Keratinocyte (primary cell): ENCODE results near the gene UBXN6. TPM values are rescaled to one million over a fixed set of nuclear protein-coding genes. Genes with fewer than 3 reads are reported as not detected.

ENCODE experiments used
- DNase-seq: peaks from one replicate; pipeline ENCODE4 v3.0.0-alpha.2; 2011; ENCODE audit warnings: low read depth, missing footprints, low spot score
- FAIRE-seq: peaks from 2 replicates; lab custom pipeline; 2011; peaks lifted over from hg19 to GRCh38; lab: Jason Lieb, UNC
- H2AFZ ChIP-seq: 2 replicates; pipeline ENCODE4 v1.6.0; 2012; ENCODE audit warnings: low read length, control low read depth, inconsistent platforms; ENCODE audit not compliant: control insufficient read depth
- H3K27ac ChIP-seq: 2 replicates; pipeline ENCODE4 v1.5.1; 2011; ENCODE audit warnings: low read length; ENCODE audit not compliant: control insufficient read depth, insufficient read depth
- H3K27me3 ChIP-seq: 3 replicates; pipeline ENCODE4 v1.6.0; 2011; ENCODE audit warnings: low read length; ENCODE audit not compliant: control insufficient read depth, insufficient read depth; ENCODE audit errors: extremely low read depth
- H3K36me3 ChIP-seq, 2 experiments: 2 replicates in 1 of 2; 3 replicates in 1 of 2; pipeline ENCODE4 v1.5.1; 2011; ENCODE audit warnings: low read length in 2 of 2, mild to moderate bottlenecking in 1 of 2; ENCODE audit not compliant: control insufficient read depth in 2 of 2, insufficient read depth in 2 of 2; ENCODE audit errors: extremely low read depth in 1 of 2
- H3K4me1 ChIP-seq: 3 replicates; pipeline ENCODE4 v1.5.1; 2011; ENCODE audit warnings: low read length; ENCODE audit not compliant: control insufficient read depth, insufficient read depth; ENCODE audit errors: extremely low read depth
- H3K4me2 ChIP-seq: 3 replicates; pipeline ENCODE4 v1.6.0; 2011; ENCODE audit warnings: low read depth, low read length; ENCODE audit not compliant: control insufficient read depth, insufficient read depth; ENCODE audit errors: extremely low read depth
- H3K4me3 ChIP-seq, 3 experiments: fragments of 200-600 bp in 1 of 3; sonication (generic) in 1 of 3; 2 replicates in 2 of 3; 3 replicates in 1 of 3; pipeline ENCODE4 v1.5.1; 2011 to 2016; ENCODE audit warnings: low read length in 3 of 3, mild to moderate bottlenecking in 3 of 3, control low read depth in 2 of 3, inconsistent platforms in 1 of 3, low read depth in 1 of 3, mixed read lengths in 1 of 3, mixed run types in 1 of 3, moderate library complexity in 1 of 3; ENCODE audit not compliant: control insufficient read depth in 2 of 3, insufficient read depth in 2 of 3; ENCODE audit errors: extremely low read depth in 1 of 3
- H3K79me2 ChIP-seq: 2 replicates; pipeline ENCODE4 v1.6.0; 2012; ENCODE audit warnings: low read length; ENCODE audit not compliant: control insufficient read depth, insufficient read depth
- H3K9ac ChIP-seq: 3 replicates; pipeline ENCODE4 v1.6.0; 2011; ENCODE audit warnings: low read length; ENCODE audit not compliant: control insufficient read depth, insufficient read depth; ENCODE audit errors: extremely low read depth
- H3K9me1 ChIP-seq: 3 replicates; pipeline ENCODE4 v1.6.0; 2011; ENCODE audit warnings: low read length; ENCODE audit not compliant: control insufficient read depth, insufficient read depth; ENCODE audit errors: extremely low read depth
- H3K9me3 ChIP-seq: 2 replicates; pipeline ENCODE4 v1.5.1; 2012; ENCODE audit warnings: low read depth, low read length; ENCODE audit not compliant: control insufficient read depth
- H4K20me1 ChIP-seq: 3 replicates; pipeline ENCODE4 v1.6.0; 2011; ENCODE audit warnings: low read length; ENCODE audit not compliant: control insufficient read depth, insufficient read depth; ENCODE audit errors: extremely low read depth
- CTCF ChIP-seq, 3 experiments: IDR thresholded peaks in 1 of 3; conservative IDR thresholded peaks in 1 of 3; optimal IDR thresholded peaks in 1 of 3; 2 replicates in 2 of 3; 3 replicates in 1 of 3; pipeline versions ENCODE3 to v1.5.1; 2011; ENCODE audit warnings: low read length in 3 of 3, mild to moderate bottlenecking in 3 of 3, moderate library complexity in 2 of 3, control low read depth in 1 of 3, inconsistent platforms in 1 of 3; ENCODE audit not compliant: insufficient read depth in 2 of 3; ENCODE audit errors: extremely low read depth in 1 of 3
- EZH2 ChIP-seq: IDR thresholded peaks from one replicate; pipeline ENCODE4 v1.6.1; 2012; ENCODE audit warnings: inconsistent platforms, mild to moderate bottlenecking, low read length, moderate library complexity
- dilution Hi-C: fragments of 300-500 bp; cut with MboI; formaldehyde crosslinking; loops from one replicate; pipeline ENCODE4 v1.7.0; 2020; ENCODE audit warnings: low sequenced_read_pairs; ENCODE audit not compliant: extremely low pct_ligation_motif_present
- polyA plus RNA-seq, 5 experiments: library from polyadenylated mRNA; depleted of rRNA in 3 of 5; stranded (reverse) in 3 of 5; stranded (forward) in 1 of 5; unstranded in 1 of 5; fragments of >200 nt; gene quantifications; 1 replicate in 1 of 5; 2 replicates in 3 of 5; 3 replicates in 1 of 5; pipeline versions ENCODE4 v1.2.1 to v1.2.3, GENCODE V29; 2011 to 2012; ENCODE audit warnings: missing spikeins in 2 of 5, low read depth in 1 of 5, low replicate concordance in 1 of 5

Gene UBXN6
- polyA plus RNA-seq, 1 donor (not counting 4 experiments of a cell fraction or from before 2014, with no cell fraction given), result 36.4 TPM

- Histone ChIP-seq H3K27me3 (no peaks in the 10 kb centered on the region), H3K36me3 (peaks cover 21 to 31% of the 10 kb centered on the region in 2 experiments)
- DNase-seq, result no peak
These were observed 26.8 kb downstream of the UBXN6 start for GRCh38 chr19:4430760-4431159.

GRCh38 chr19:4429771-4430171 lies 27.8 kb downstream of the UBXN6 start:
- no peak overlapping the region for H3K4me2 ChIP-seq
- no peaks in the 10 kb centered on the region for H3K9me3 ChIP-seq
- no peak overlapping the region for H3K4me3 ChIP-seq
- peaks cover 21 to 30% of the 10 kb centered on the region in 2 experiments for H3K36me3 ChIP-seq
- no peaks in the 10 kb centered on the region for H3K9me1 ChIP-seq
- H3K79me2 ChIP-seq, result no peaks in the 10 kb centered on the region
- dilution Hi-C loops, result no loop called here
- H4K20me1 ChIP-seq, result no peaks in the 10 kb centered on the region
- no peaks in the 10 kb centered on the region for H3K4me1 ChIP-seq
- no peak for FAIRE-seq
- DNase-seq, result no peak
- H2AFZ ChIP-seq, result no peak overlapping the region
- no peak overlapping the region for H3K27ac ChIP-seq
- H3K27me3 ChIP-seq, result no peaks in the 10 kb centered on the region
- no peak overlapping the region for H3K9ac ChIP-seq
- TF ChIP-seq CTCF (optimal IDR thresholded peaks at IDR 0.05 in 1 of 3, IDR thresholded peaks at IDR 0.05 in 1 of 3, conservative IDR thresholded peaks at IDR 0.05 in 1 of 3; ENCODE audit: extremely low read depth in 1 of 3, insufficient read depth in 2 of 3, low read length in 3 of 3) (no peak), EZH2 (no peak)

More at GRCh38 chr19:4430760-4431159, 26.8 kb downstream of the UBXN6 start:
- no peak overlapping the region for H3K9ac ChIP-seq
- FAIRE-seq, result no peak
- no peak overlapping the region for H2AFZ ChIP-seq
- TF ChIP-seq EZH2 (no peak), CTCF (optimal IDR thresholded peaks at IDR 0.05 in 1 of 3, IDR thresholded peaks at IDR 0.05 in 1 of 3, conservative IDR thresholded peaks at IDR 0.05 in 1 of 3; ENCODE audit: extremely low read depth in 1 of 3, insufficient read depth in 2 of 3, low read length in 3 of 3) (no peak)
- H3K27ac ChIP-seq, result no peak overlapping the region
- no peaks in the 10 kb centered on the region for H3K9me3 ChIP-seq
- no peaks in the 10 kb centered on the region for H3K4me1 ChIP-seq
- no peak overlapping the region for H3K4me2 ChIP-seq
- dilution Hi-C loops, result no loop called here
- H4K20me1 ChIP-seq, result no peaks in the 10 kb centered on the region
- H3K79me2 ChIP-seq, result no peaks in the 10 kb centered on the region
- no peak overlapping the region for H3K4me3 ChIP-seq
- no peaks in the 10 kb centered on the region for H3K9me1 ChIP-seq
